Natural killer cell (primary cell): Measurements from ENCODE around the gene TSSK6. TPM values are rescaled to one million over a fixed set of nuclear protein-coding genes. Genes with fewer than 3 reads are reported as not detected.
A peak's percentile ranks its signal among the peaks of the same experiment; 100 is the strongest.

Experiments used
- ATAC-seq, 3 donors: fragments of 150-1000 bp in 2 of 3; fragments of 200-7000 bp in 1 of 3; cut with Tn5 transposase; 1 replicate in 1 of 3; 2 replicates in 2 of 3; pipeline ENCODE4 v1.10.0; 2021; ENCODE audit warnings: mild to moderate bottlenecking in 2 of 3, moderate library complexity in 2 of 3
- DNase-seq, 2 donors: peaks; one replicate each; pipeline versions ENCODE4 v3.0.0 to v3.0.0-alpha.2; 2013 to 2021; ENCODE audit warnings: mixed read lengths in 1 of 2
- H3K27ac ChIP-seq: one replicate; pipeline ENCODE4 v1.5.1; 2013; ENCODE audit warnings: mild to moderate bottlenecking, low read length
- H3K27me3 ChIP-seq: one replicate; pipeline ENCODE4 v1.6.1; 2013; ENCODE audit warnings: low read length; ENCODE audit not compliant: control insufficient read depth, insufficient read depth
- H3K36me3 ChIP-seq: one replicate; pipeline ENCODE4 v1.6.1; 2013; ENCODE audit warnings: low read length; ENCODE audit not compliant: control insufficient read depth, insufficient read depth
- H3K4me1 ChIP-seq: one replicate; pipeline ENCODE4 v1.6.1; 2013; ENCODE audit warnings: low read length; ENCODE audit not compliant: control insufficient read depth, insufficient read depth
- H3K4me3 ChIP-seq: one replicate; pipeline ENCODE4 v1.5.1; 2013; ENCODE audit warnings: low read length
- H3K9me3 ChIP-seq: one replicate; pipeline ENCODE4 v1.6.1; 2013; ENCODE audit warnings: low read length; ENCODE audit not compliant: control insufficient read depth, insufficient read depth
- H3K27ac Mint-ChIP-seq, 2 donors: one replicate each; pipeline ENCODE4 v1.8.0; 2022; ENCODE audit warnings: mild to moderate bottlenecking in 2 of 2, mixed read lengths in 2 of 2, moderate library complexity in 1 of 2
- H3K27me3 Mint-ChIP-seq, 2 donors: one replicate each; pipeline ENCODE4 v1.8.0; 2022; ENCODE audit warnings: low read depth in 2 of 2, mixed read lengths in 2 of 2
- H3K36me3 Mint-ChIP-seq: one replicate; pipeline ENCODE4 v1.8.0; 2022; ENCODE audit warnings: mixed read lengths
- H3K4me1 Mint-ChIP-seq, 2 donors: one replicate each; pipeline ENCODE4 v1.8.0; 2022; ENCODE audit warnings: mixed read lengths in 2 of 2
- H3K4me3 Mint-ChIP-seq: one replicate; pipeline ENCODE4 v1.8.0; 2022; ENCODE audit warnings: mild to moderate bottlenecking, moderate library complexity, mixed read lengths
- H3K9me3 Mint-ChIP-seq, 2 donors: one replicate each; pipeline ENCODE4 v1.8.0; 2022; ENCODE audit warnings: mixed read lengths in 2 of 2
- WGBS: methylation state at CpG from one replicate; pipeline ENCODE4 v1.1.7; 2013; ENCODE audit warnings: missing lambda C conversion rate; ENCODE audit not compliant: insufficient coverage; 5-methylcytosine and 5-hydroxymethylcytosine counted together
- intact Hi-C: fragments of 100-400 bp; cut with micrococcal nuclease; formaldehyde crosslinking; loops from one replicate; pipeline ENCODE4 v1.14.2; 2022
- total RNA-seq, 4 donors: library from RNA; stranded (reverse); fragments of 120-200 nt in 1 of 4; gene quantifications; one replicate each; pipeline versions ENCODE4 v1.2.3 to v1.2.4, GENCODE V29; 2013 to 2022
- TF ChIP-seq, protein P1 (sequence below): fragments of 200-600 bp; IDR thresholded peaks from one replicate; pipeline ENCODE4 v1.8.0; 2022; ENCODE audit warnings: antibody characterized with exemption

TSSK6 gene
- total RNA-seq, 3 donors from 2014 or later (not counting 1 experiment from before 2014, with no cell fraction given), result 2.2 to 2.5 (median 2.3) TPM

DNA sequence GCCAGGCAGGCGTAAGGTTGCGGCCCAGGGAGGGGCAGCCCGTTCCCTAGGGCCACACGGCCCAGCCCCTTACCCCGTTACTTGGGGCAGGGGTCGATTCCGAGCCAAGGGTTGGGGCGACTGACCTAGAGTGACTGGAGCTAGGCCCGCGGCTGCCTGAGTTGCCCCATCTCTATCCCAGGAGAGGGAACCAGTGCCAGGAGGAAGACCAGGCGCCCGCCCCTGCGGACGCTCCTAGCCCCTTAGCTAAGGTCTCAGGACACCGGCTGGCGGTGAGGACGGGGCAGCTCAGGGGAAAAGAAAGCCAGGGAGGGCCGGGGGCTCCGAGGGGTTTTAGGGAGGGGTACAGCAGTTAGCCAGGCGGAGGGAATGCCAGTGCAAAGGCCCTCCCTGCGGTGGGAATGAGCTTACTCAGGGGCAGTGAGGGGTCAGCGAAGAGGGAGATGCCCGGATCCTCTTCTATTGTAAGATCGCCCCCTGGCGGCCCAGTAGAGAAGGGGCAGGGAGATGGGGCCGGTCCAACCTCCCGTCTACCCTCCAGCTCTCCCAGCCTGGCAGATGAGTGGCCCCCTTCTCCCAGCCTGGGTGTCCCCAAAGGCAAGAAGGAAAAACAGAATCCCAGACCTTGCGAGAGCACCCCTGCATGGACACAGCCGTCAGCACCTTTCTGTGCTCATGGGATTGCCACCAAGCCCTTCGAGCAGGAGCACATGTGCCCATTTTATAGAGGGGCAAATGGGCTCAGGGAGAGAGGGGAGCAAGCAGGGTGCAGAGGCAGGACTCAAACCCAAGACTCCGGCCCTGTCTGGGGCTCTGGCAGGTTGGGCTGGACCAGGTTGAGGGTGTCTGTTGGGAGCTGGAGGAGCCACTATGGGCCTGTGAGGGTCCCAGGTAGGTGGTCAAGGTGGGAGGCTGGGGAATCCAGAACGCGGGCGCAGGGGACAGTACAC is 39.0 kb upstream of the TSSK6 start:
- ATAC-seq (peak; percentile 59 to 79 (median 72)), DNase-seq (peak; percentile 60 to 74)
- Histone ChIP-seq H3K4me1 (peaks cover 6% of the 10 kb centered on the region), H3K27ac (no peak overlapping the region), H3K4me3 (no peak overlapping the region), H3K27me3 (no peaks in the 10 kb centered on the region), H3K36me3 (no peaks in the 10 kb centered on the region), H3K9me3 (no peaks in the 10 kb centered on the region)
- intact Hi-C loops, result no loop called here
- Mint-ChIP-seq H3K36me3 (no peaks in the 10 kb centered on the region), H3K4me1 (no peaks in the 10 kb centered on the region), H3K4me3 (no peak overlapping the region), H3K9me3 (no peaks in the 10 kb centered on the region), H3K27ac (peak overlapping the region in 1 of 2 donors; percentile 22), H3K27me3 (no peaks in the 10 kb centered on the region)
- WGBS, result 74% methylated on average over 34 of the region's 34 CpGs
- TF ChIP-seq, protein P1, sequence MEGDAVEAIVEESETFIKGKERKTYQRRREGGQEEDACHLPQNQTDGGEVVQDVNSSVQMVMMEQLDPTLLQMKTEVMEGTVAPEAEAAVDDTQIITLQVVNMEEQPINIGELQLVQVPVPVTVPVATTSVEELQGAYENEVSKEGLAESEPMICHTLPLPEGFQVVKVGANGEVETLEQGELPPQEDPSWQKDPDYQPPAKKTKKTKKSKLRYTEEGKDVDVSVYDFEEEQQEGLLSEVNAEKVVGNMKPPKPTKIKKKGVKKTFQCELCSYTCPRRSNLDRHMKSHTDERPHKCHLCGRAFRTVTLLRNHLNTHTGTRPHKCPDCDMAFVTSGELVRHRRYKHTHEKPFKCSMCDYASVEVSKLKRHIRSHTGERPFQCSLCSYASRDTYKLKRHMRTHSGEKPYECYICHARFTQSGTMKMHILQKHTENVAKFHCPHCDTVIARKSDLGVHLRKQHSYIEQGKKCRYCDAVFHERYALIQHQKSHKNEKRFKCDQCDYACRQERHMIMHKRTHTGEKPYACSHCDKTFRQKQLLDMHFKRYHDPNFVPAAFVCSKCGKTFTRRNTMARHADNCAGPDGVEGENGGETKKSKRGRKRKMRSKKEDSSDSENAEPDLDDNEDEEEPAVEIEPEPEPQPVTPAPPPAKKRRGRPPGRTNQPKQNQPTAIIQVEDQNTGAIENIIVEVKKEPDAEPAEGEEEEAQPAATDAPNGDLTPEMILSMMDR, result peak; percentile 79

DNA sequence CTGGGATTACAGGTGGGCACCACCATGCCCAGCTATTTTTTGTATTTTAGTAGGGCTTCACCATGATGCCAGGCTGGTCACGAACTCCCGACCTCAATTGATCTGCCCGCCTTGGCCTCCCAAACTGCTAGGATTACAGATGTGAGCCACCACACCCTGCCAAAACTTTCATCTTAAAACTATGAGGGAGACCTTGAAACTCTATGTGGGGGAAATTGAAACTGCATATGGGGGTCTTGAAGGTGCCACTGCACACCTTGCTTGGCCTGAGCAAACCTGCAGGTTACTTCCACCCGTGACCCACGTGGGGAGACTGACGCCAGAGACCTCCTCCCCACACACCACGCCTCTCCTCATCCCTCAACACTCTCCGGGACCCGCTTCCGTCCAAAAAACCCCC is 38.3 kb upstream of the TSSK6 start:
- H3K27me3 Mint-ChIP-seq, result peaks cover 0 to 4% of the 10 kb centered on the region in 2 donors
- TF ChIP-seq, protein P1, result no peak
- intact Hi-C loops, result no loop called here
- Histone ChIP-seq H3K4me1 (peaks cover 6% of the 10 kb centered on the region), H3K9me3 (no peaks in the 10 kb centered on the region), H3K27me3 (no peaks in the 10 kb centered on the region), H3K4me3 (no peak overlapping the region), H3K36me3 (no peaks in the 10 kb centered on the region), H3K27ac (no peak overlapping the region)
- H3K9me3 Mint-ChIP-seq, result no peaks in the 10 kb centered on the region
- 93% methylated on average over 10 of the region's 10 CpGs for WGBS
- H3K27ac Mint-ChIP-seq, result no peak overlapping the region
- H3K4me3 Mint-ChIP-seq, result no peak overlapping the region
- DNase-seq (no peak), ATAC-seq (no peak)
- H3K36me3 Mint-ChIP-seq, result no peaks in the 10 kb centered on the region
- no peaks in the 10 kb centered on the region for H3K4me1 Mint-ChIP-seq

DNA sequence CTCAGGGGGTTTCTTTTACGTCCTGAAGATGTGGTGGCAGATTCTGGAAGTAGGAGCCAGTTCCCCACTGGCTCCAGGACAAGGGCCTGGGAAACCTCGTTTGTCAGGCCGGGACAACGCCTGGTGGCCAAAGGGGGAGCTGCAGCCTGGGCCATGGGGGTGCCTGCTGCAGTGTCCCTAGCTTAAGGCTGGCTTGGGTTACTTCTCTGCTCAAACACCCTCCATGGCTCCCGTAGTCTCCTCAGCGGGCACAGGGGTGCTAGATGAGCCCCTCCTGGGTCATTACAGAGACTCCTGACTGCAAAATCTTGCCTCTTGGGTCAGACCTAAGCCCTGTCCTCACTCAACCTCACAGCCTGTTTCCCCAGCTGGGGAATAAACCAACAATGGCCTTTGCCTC is 37.5 kb upstream of the TSSK6 start:
- H3K4me1 ChIP-seq, result peaks cover 6% of the 10 kb centered on the region
- no peak for ATAC-seq

More for the DNA sequence above, 37.5 kb upstream of the TSSK6 start:
- Histone ChIP-seq H3K4me3 (no peak overlapping the region), H3K27ac (no peak overlapping the region), H3K36me3 (no peaks in the 10 kb centered on the region), H3K9me3 (no peaks in the 10 kb centered on the region), H3K27me3 (no peaks in the 10 kb centered on the region)
- no peaks in the 10 kb centered on the region for H3K36me3 Mint-ChIP-seq
- no peak overlapping the region for H3K27ac Mint-ChIP-seq
- 63% methylated on average over 6 of the region's 6 CpGs for WGBS
- no peak overlapping the region for H3K4me3 Mint-ChIP-seq
- H3K4me1 Mint-ChIP-seq, result no peaks in the 10 kb centered on the region
- peaks cover 0 to 4% of the 10 kb centered on the region in 2 donors for H3K27me3 Mint-ChIP-seq
- intact Hi-C loops, result no loop called here
- no peaks in the 10 kb centered on the region for H3K9me3 Mint-ChIP-seq
- TF ChIP-seq, protein P1, result peak; percentile 37
- DNase-seq, result peak in 1 of 2 donors; percentile 53
